OCI-LY3 (cell line): ENCODE data around the gene NDUFS7.

Experiments
- CTCF ChIP-seq: fragments of 200-600, 300-600 bp; sonication (generic); IDR thresholded peaks from 2 replicates; pipeline ENCODE4 v1.5.1; 2014; ENCODE audit warnings: antibody characterized with exemption, low read length, low read depth
- EZH2phosphoT487 ChIP-seq: fragments of 200-600 bp; shearing (Covaris generic); IDR thresholded peaks from 2 replicates; pipeline ENCODE4 v1.6.1; 2018; ENCODE audit warnings: antibody characterized with exemption, mixed run types, low read depth

GRCh38 chr19:1387684-1388636 lies 4.3 kb downstream of the NDUFS7 start:
- TF ChIP-seq CTCF (no peak), EZH2phosphoT487 (no peak)
